HAP-1 (cell line): ENCODE measurements around the gene CDK8.

Experiments used
- DNase-seq, 2 experiments: peaks; one replicate each; pipeline ENCODE4 v3.0.0-alpha.2; 2016 to 2020; ENCODE audit warnings: low spot score in 2 of 2
- H3K27me3 ChIP-seq: fragments of 250-450 bp; sonication (Bioruptor Pico); 2 replicates; pipeline ENCODE4 v1.5.1; 2020; ENCODE audit warnings: low read depth, mild to moderate bottlenecking, moderate library complexity
- H3K36me3 ChIP-seq: fragments of 250-450 bp; sonication (Bioruptor Pico); replicated peaks from 2 replicates; pipeline ENCODE4 v1.5.1; 2020; ENCODE audit warnings: mild to moderate bottlenecking
- H3K4me1 ChIP-seq: fragments of 250-450 bp; sonication (Bioruptor Pico); 2 replicates; pipeline ENCODE4 v1.5.1; 2020; ENCODE audit warnings: mild to moderate bottlenecking
- H3K4me3 ChIP-seq: fragments of 250-450 bp; sonication (Bioruptor Pico); 2 replicates; pipeline ENCODE4 v1.5.1; 2020; ENCODE audit warnings: mild to moderate bottlenecking, moderate library complexity
- H3K9me3 ChIP-seq: fragments of 250-450 bp; sonication (Bioruptor Pico); 2 replicates; pipeline ENCODE4 v1.5.1; 2020; ENCODE audit warnings: mild to moderate bottlenecking, moderate library complexity
- in situ Hi-C: fragments of 300-500 bp; cut with MboI; formaldehyde crosslinking; loops from 3 replicates; pipeline ENCODE4 v1.14.3; 2020; ENCODE audit warnings: low sequenced_read_pairs, inconsistent platforms, mixed read lengths

The CDK8 gene

DNA sequence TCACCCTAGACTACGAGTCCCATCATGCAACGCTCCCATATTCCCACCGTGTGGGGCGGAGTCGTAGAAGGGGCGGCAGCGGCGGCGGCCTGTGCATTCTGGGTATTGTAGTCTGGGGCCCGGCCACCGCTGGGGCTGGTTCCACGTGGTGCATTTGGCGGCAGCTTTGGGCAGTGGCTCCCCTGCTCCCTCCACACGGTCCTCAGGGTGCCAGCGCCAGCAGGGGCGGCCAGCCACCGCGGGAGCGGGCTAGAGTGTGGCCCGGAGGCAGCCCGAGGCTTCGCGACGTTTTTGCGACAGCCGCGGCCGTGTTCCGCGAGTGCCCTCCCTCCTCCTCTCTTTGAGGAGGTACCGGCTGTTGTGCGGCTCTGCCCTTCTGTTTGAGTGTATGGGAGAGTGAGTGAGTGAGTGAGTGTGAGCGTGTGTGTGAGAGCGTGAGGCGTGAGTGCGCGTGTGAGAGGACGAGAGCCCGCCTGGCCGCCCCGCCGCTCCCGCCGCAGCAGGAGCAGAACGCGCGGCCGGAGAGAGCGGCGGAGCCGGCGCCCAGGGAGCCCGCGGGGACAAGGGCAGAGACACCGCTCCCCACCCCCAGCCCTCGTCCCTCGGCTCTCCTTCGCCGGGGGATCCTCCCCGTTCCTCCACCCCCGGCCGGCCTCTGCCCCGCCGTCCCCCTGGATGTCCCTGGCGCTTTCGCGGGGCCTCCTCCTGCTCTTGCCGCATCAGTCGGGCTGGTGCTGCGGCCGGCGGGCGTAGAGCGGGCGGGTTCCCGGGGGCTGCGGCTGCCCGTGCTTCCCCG, at the start of gene CDK8:
Gene CDK8, plus strand, starts transcription at position 343 of the 796 bp plus-strand sequence. CDS start 513 bp downstream, outside the sequence.
- peaks cover 8% of the 10 kb centered on the region; the same call in 1 of the 2 replicates for H3K27me3 ChIP-seq
- no peaks in the 10 kb centered on the region for H3K36me3 ChIP-seq
- no peaks in the 10 kb centered on the region for H3K9me3 ChIP-seq
- H3K4me1 ChIP-seq = peaks cover 16% of the 10 kb centered on the region
- in situ Hi-C loops = no loop called here
- peak; percentile 84 to 91 for DNase-seq
- H3K4me3 ChIP-seq = peak within 1 kb of the TSS; percentile 63

DNA sequence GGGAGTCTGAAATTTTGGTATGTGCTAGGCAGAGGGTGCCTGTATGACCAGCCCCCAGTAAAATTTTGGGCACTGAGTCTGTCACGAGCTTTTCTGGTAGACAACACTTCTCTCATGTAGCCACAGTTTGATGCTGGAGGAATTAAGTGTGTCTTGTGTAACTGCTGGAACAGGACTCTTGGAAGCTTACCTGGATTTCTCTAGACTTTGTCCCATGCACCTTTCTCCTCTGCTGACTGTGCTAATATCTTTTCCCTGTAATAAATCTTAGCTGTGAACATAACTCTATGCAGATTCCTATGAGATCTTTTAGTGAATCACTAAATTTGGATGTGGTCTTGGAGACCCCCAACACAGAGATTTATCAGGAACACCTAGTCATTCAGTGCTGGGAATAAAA, 45.6 kb upstream of the CDK8 start:
- no peak overlapping the region for H3K4me3 ChIP-seq
- in situ Hi-C loops = no loop called here
- H3K36me3 ChIP-seq = peaks cover 17% of the 10 kb centered on the region
- no peaks in the 10 kb centered on the region for H3K9me3 ChIP-seq
- DNase-seq = no peak
- no peaks in the 10 kb centered on the region for H3K27me3 ChIP-seq
- no peaks in the 10 kb centered on the region for H3K4me1 ChIP-seq

- H3K4me1 ChIP-seq = no peaks in the 10 kb centered on the region
- DNase-seq = no peak
- no peak overlapping the region for H3K4me3 ChIP-seq
- in situ Hi-C loops = no loop called here
- H3K36me3 ChIP-seq = peaks cover 65% of the 10 kb centered on the region
- no peaks in the 10 kb centered on the region for H3K27me3 ChIP-seq
- no peaks in the 10 kb centered on the region for H3K9me3 ChIP-seq
Measured at GRCh38 chr13:26213345-26213744, 40.6 kb upstream of the CDK8 start.

GRCh38 chr13:26213982-26214381, 39.9 kb upstream of the CDK8 start:
- Histone ChIP-seq H3K27me3 (no peaks in the 10 kb centered on the region), H3K36me3 (peaks cover 72% of the 10 kb centered on the region), H3K4me3 (no peak overlapping the region), H3K9me3 (no peaks in the 10 kb centered on the region), H3K4me1 (no peaks in the 10 kb centered on the region)
- in situ Hi-C loops = no loop called here
- no peak for DNase-seq

DNA sequence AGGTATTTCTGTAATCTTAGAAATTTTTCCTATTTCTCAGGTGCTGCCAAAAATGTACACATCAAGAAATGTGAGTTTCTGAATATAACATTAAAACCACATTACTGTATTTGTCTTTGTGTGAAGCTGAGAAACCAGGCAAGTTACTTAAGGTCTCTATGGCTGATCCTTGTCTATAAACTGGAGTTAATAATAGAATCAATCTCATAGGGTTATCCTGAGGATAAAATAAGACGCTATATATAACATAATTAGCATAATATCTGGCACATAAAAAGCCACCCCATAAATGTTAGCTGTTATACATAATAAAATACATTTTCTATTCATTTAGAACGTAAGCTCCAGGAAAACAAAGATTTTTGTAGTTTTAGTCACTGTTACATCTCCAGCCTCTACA, 37.9 kb upstream of the CDK8 start:
- no peak overlapping the region for H3K4me3 ChIP-seq
- H3K4me1 ChIP-seq = peaks cover 8% of the 10 kb centered on the region
- H3K9me3 ChIP-seq = no peaks in the 10 kb centered on the region
- no peaks in the 10 kb centered on the region for H3K27me3 ChIP-seq
- peaks cover 84% of the 10 kb centered on the region for H3K36me3 ChIP-seq
- DNase-seq = no peak
- in situ Hi-C loops = no loop called here

- H3K27me3 ChIP-seq = no peaks in the 10 kb centered on the region
- no peak overlapping the region; the same call in 1 of the 2 replicates for H3K4me3 ChIP-seq
- H3K36me3 ChIP-seq = peaks cover 58% of the 10 kb centered on the region
- H3K4me1 ChIP-seq = peaks cover 12% of the 10 kb centered on the region
- in situ Hi-C loops = no loop called here
- H3K9me3 ChIP-seq = no peaks in the 10 kb centered on the region
- DNase-seq = no peak
Measured at GRCh38 chr13:26219726-26220125, 34.2 kb upstream of the CDK8 start.

DNA sequence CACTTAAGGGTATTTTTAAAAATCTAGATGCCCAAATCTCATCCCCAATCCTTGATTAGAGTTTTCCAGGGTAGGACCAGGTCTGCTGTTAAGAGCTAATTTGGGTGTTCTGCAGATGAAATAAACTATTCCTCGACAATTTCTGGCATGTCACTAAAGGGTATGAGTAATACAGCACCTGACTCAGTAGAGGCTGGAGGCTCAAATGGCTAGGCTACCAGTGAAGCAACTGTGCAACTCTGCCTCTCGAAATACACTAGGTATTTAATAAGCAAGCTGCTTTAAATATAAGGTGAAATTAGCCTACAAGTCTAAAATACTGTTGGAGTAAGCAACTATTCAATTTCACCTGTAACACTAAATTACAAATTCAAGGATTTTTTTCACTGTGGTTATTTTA, 33.4 kb upstream of the CDK8 start:
- DNase-seq = no peak
- peak overlapping the region; percentile 98 for H3K4me3 ChIP-seq
- H3K27me3 ChIP-seq = no peaks in the 10 kb centered on the region
- H3K9me3 ChIP-seq = no peaks in the 10 kb centered on the region
- peaks cover 50% of the 10 kb centered on the region for H3K36me3 ChIP-seq
- in situ Hi-C loops = no loop called here
- peaks cover 12% of the 10 kb centered on the region for H3K4me1 ChIP-seq

DNA sequence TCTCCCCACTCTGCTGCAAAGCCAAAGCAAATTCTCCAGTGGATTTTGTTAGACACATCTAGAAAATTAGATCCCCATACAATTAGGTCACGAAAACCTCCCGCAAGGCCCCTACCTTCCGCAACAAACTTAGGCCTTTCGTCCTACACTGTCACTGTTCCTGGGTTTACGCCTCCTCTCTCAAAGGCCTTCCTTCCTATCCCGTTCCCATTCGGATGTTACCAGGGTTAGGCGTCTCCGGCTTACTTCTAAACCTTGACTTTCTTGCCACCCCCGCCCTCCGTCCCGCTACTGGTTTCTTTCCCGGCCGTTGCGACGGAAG, 32.6 kb upstream of the CDK8 start:
- peak overlapping the region; percentile 98 for H3K4me3 ChIP-seq
- no peaks in the 10 kb centered on the region for H3K9me3 ChIP-seq
- peaks cover 12% of the 10 kb centered on the region for H3K4me1 ChIP-seq
- in situ Hi-C loops = no loop called here
- no peak for DNase-seq
- H3K36me3 ChIP-seq = peaks cover 42% of the 10 kb centered on the region
- no peaks in the 10 kb centered on the region for H3K27me3 ChIP-seq

- Histone ChIP-seq H3K4me3 (peak within 1 kb of the TSS; percentile 98), H3K9me3 (no peaks in the 10 kb centered on the region), H3K27me3 (no peaks in the 10 kb centered on the region), H3K4me1 (peaks cover 12% of the 10 kb centered on the region), H3K36me3 (peaks cover 36% of the 10 kb centered on the region)
- in situ Hi-C loops = no loop called here
- peak; percentile 95 to 98 for DNase-seq
Measured at GRCh38 chr13:26221721-26222519, 32.0 kb upstream of the CDK8 start, which contains the start of gene RNF6. RNF6 (minus strand) TSS chr13:26222314; CDS start chr13:26219649, 2,665 bp downstream.

- peak overlapping the region; percentile 98 for H3K4me3 ChIP-seq
- H3K27me3 ChIP-seq = no peaks in the 10 kb centered on the region
- no peak for DNase-seq
- peaks cover 12% of the 10 kb centered on the region for H3K4me1 ChIP-seq
- peaks cover 30% of the 10 kb centered on the region for H3K36me3 ChIP-seq
- H3K9me3 ChIP-seq = no peaks in the 10 kb centered on the region
- in situ Hi-C loops = no loop called here
Measured at GRCh38 chr13:26222520-26223046, 31.3 kb upstream of the CDK8 start.

DNA sequence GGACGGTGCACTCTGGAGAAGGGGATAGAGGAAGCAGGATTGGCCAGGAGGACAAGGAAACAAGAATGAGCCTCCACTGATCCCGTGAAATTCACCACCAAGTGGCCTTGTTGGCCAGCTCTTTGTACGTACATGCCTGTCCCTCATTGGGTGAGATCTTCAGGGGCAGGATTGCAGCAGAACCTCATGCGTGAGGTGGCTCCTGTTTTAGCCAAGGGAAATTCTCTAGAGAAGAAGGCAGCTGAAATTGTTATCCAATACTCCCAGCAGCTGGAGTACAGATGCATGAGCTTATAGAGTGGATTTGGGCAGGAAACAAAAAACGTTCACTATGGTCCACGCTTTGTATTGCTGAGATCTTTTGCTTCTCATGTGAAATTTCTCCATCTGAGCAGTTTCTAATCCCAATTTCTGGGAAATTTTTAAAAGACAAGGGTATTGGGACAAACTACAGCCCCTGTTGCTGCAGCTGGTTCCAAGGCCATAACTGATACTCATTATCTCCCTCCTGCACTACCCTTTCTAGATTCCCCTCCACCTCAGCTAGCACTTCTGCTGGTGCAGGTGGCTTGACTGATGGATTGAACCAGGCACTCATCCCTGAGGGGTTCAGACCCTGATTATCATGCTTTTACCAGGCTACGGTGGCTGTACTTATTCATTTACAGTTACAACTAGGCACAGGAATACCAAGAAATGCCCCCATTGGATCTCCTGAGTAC, 27.9 kb upstream of the CDK8 start:
- H3K27me3 ChIP-seq = no peaks in the 10 kb centered on the region
- no peak overlapping the region for H3K4me3 ChIP-seq
- H3K4me1 ChIP-seq = peaks cover 4% of the 10 kb centered on the region
- no peaks in the 10 kb centered on the region for H3K9me3 ChIP-seq
- in situ Hi-C loops = no loop called here
- H3K36me3 ChIP-seq = peaks cover 3% of the 10 kb centered on the region; the same call in 1 of the 2 replicates
- no peak for DNase-seq

DNA sequence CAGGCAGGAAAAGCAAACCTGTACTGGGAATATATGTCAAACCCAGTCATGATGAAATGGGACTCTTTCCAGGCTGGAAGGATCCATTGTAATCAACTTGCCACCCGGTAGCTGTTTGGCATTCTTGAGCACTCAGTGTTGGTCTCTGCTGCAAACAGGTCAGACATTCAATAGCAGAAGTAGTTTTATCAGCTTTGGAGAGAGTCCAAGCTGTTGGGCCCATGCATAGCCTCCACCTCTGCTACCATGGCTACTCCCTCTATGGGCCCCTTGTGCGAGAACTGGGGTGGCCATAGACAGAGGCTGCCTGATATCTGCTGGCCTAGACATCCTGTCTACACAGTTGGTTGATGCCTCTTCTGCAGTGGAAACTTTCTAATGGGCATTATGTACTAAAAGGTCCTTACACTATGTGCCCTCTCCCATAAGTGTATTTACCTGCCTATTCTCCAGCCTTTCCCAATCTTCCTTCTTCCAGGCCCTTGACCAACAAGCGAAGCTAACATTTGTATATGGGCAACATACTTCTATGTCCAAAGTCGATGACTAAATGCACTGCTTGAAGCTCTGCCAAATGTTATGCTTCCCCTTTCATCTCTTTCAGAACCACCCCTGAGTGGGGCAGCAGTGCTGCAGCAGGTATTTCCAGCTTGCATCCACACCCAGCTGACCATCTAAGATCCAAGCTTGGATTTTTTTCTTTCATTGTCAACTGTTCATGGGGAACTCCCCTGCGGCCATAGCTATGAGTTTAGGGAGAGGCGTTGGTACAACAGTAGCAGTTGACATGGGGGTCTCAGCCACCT, 26.6 kb upstream of the CDK8 start:
- H3K36me3 ChIP-seq = no peaks in the 10 kb centered on the region
- no peaks in the 10 kb centered on the region for H3K9me3 ChIP-seq
- H3K27me3 ChIP-seq = no peaks in the 10 kb centered on the region
- no peak overlapping the region for H3K4me3 ChIP-seq
- in situ Hi-C loops = no loop called here
- no peak for DNase-seq
- peaks cover 4% of the 10 kb centered on the region for H3K4me1 ChIP-seq

GRCh38 chr13:26228096-26228495, 25.8 kb upstream of the CDK8 start:
- no peaks in the 10 kb centered on the region for H3K9me3 ChIP-seq
- no peak for DNase-seq
- in situ Hi-C loops = no loop called here
- H3K36me3 ChIP-seq = no peaks in the 10 kb centered on the region
- H3K27me3 ChIP-seq = no peaks in the 10 kb centered on the region
- H3K4me3 ChIP-seq = no peak overlapping the region
- H3K4me1 ChIP-seq = no peaks in the 10 kb centered on the region
